Fibroblast of lung (primary cell): ENCODE measurements around the gene CYP2D6. TPM values are rescaled to one million over a fixed set of nuclear protein-coding genes. Genes with fewer than 3 reads are reported as not detected.
"Not testable (repeated sequence)": the region's sequence is repeated elsewhere in the genome, so short reads cannot be mapped to it uniquely, and the experiment has no call there.

Experiments
- DNase-seq, 2 donors: peaks; one replicate each; pipeline versions ENCODE4 v3.0.0 to v3.0.0-alpha.2; 2010; ENCODE audit warnings: low read depth in 2 of 2
- H2AFZ ChIP-seq: 2 replicates; pipeline ENCODE4 v1.5.1; 2012; ENCODE audit warnings: low read length, control low read depth, inconsistent platforms
- H3K27ac ChIP-seq: 2 replicates; pipeline ENCODE4 v1.5.1; 2011; ENCODE audit warnings: low read length, control low read depth; ENCODE audit not compliant: insufficient read depth
- H3K27me3 ChIP-seq: 2 replicates; pipeline ENCODE4 v1.5.1; 2011; ENCODE audit warnings: mild to moderate bottlenecking, low read length; ENCODE audit not compliant: control insufficient read depth, insufficient read depth
- H3K36me3 ChIP-seq: 2 replicates; pipeline ENCODE4 v1.5.1; 2011; ENCODE audit warnings: low read length; ENCODE audit not compliant: control insufficient read depth, insufficient read depth
- H3K4me1 ChIP-seq: 2 replicates; pipeline ENCODE4 v1.5.1; 2011; ENCODE audit warnings: low read length; ENCODE audit not compliant: control insufficient read depth, insufficient read depth; ENCODE audit errors: extremely low read depth
- H3K4me2 ChIP-seq: 2 replicates; pipeline ENCODE4 v1.5.1; 2011; ENCODE audit warnings: low read length, control low read depth; ENCODE audit not compliant: insufficient read depth; ENCODE audit errors: extremely low read depth
- H3K4me3 ChIP-seq, 4 experiments: fragments of 200-600 bp in 1 of 4; sonication (generic) in 1 of 4; replicated peaks in 1 of 4; 2 replicates each; pipeline ENCODE4 v1.5.1; 2011 to 2016; ENCODE audit warnings: low read length in 4 of 4, low read depth in 3 of 4, mild to moderate bottlenecking in 3 of 4, control low read depth in 2 of 4, inconsistent platforms in 1 of 4, mixed read lengths in 1 of 4; ENCODE audit not compliant: insufficient read depth in 1 of 4; ENCODE audit errors: control extremely low read depth in 1 of 4
- H3K79me2 ChIP-seq: 2 replicates; pipeline ENCODE4 v1.5.1; 2012; ENCODE audit warnings: mild to moderate bottlenecking, low read length, inconsistent platforms; ENCODE audit not compliant: control insufficient read depth, insufficient read depth
- H3K9ac ChIP-seq: 2 replicates; pipeline ENCODE4 v1.5.1; 2011; ENCODE audit warnings: mild to moderate bottlenecking, low read length, control low read depth; ENCODE audit not compliant: insufficient read depth
- H3K9me3 ChIP-seq: 2 replicates; pipeline ENCODE4 v1.5.1; 2012; ENCODE audit warnings: low read depth, low read length; ENCODE audit not compliant: control insufficient read depth, insufficient read depth
- H4K20me1 ChIP-seq: 2 replicates; pipeline ENCODE4 v1.5.1; 2011; ENCODE audit warnings: low read length; ENCODE audit not compliant: control insufficient read depth, insufficient read depth; ENCODE audit errors: extremely low read depth
- CTCF ChIP-seq, 2 donors: IDR thresholded peaks in 1 of 2; conservative IDR thresholded peaks in 1 of 2; 1 replicate in 1 of 2; 2 replicates in 1 of 2; pipeline ENCODE4 v1.5.1; 2011 to 2012; ENCODE audit warnings: low read length in 2 of 2, control low read depth in 1 of 2, inconsistent platforms in 1 of 2, low read depth in 1 of 2, mild to moderate bottlenecking in 1 of 2
- EZH2 ChIP-seq: IDR thresholded peaks from 2 replicates; pipeline ENCODE4 v1.5.1; 2012; ENCODE audit warnings: low read length, control low read depth, mild to moderate bottlenecking; ENCODE audit errors: missing control alignments
- polyA plus RNA-seq, 2 donors: library from polyadenylated mRNA; depleted of rRNA in 1 of 2; stranded (reverse) in 1 of 2; unstranded in 1 of 2; fragments of >200 nt; gene quantifications; 2 replicates each; pipeline ENCODE4 v1.2.1, GENCODE V29; 2011 to 2012; ENCODE audit warnings: missing spikeins in 1 of 2
- total RNA-seq: library from RNA; depleted of rRNA; stranded (reverse); fragments of >200 nt; gene quantifications from 2 replicates; pipeline ENCODE4 v1.2.1, GENCODE V29; 2014

Gene CYP2D6
- total and polyA plus RNA-seq, 2 donors (not counting 1 experiment from before 2014, with no cell fraction given), result 0.09 to 0.33 TPM

- Histone ChIP-seq H3K9ac (no peak overlapping the region), H3K4me3 (no peak overlapping the region), H4K20me1 (no peaks in the 10 kb centered on the region), H3K4me1 (no peaks in the 10 kb centered on the region), H3K36me3 (no peaks in the 10 kb centered on the region), H3K4me2 (no peak overlapping the region), H3K27ac (no peak overlapping the region), H2AFZ (no peak overlapping the region), H3K9me3 (no peaks in the 10 kb centered on the region), H3K79me2 (no peaks in the 10 kb centered on the region), H3K27me3 (no peaks in the 10 kb centered on the region)
- TF ChIP-seq CTCF (conservative IDR thresholded peaks at IDR 0.05 in 1 of 2, IDR thresholded peaks at IDR 0.05 in 1 of 2; ENCODE audit: low read depth in 1 of 2, low read length in 2 of 2) (no peak), EZH2 (no peak)
- no peak for DNase-seq
Observed at GRCh38 chr22:42152661-42153270, 22.2 kb upstream of the CYP2D6 start.

- no peak for DNase-seq
- Histone ChIP-seq H4K20me1 (no peaks in the 10 kb centered on the region), H3K9ac (no peak overlapping the region), H3K4me1 (no peaks in the 10 kb centered on the region), H3K27ac (no peak overlapping the region), H3K27me3 (no peaks in the 10 kb centered on the region), H2AFZ (no peak overlapping the region), H3K4me2 (no peak overlapping the region), H3K9me3 (no peaks in the 10 kb centered on the region), H3K4me3 (no peak overlapping the region), H3K36me3 (no peaks in the 10 kb centered on the region), H3K79me2 (no peaks in the 10 kb centered on the region)
- TF ChIP-seq EZH2, result no peak
- no peak for TF ChIP-seq CTCF (conservative IDR thresholded peaks at IDR 0.05 in 1 of 2, IDR thresholded peaks at IDR 0.05 in 1 of 2; ENCODE audit: low read depth in 1 of 2, low read length in 2 of 2)
Observed at GRCh38 chr22:42151924-42152635, 21.5 kb upstream of the CYP2D6 start.

- DNase-seq, result no peak
- Histone ChIP-seq H3K9me3 (no peaks in the 10 kb centered on the region), H3K4me3 (no peak overlapping the region), H3K27ac (no peak overlapping the region), H3K79me2 (no peaks in the 10 kb centered on the region), H3K4me1 (no peaks in the 10 kb centered on the region), H3K27me3 (no peaks in the 10 kb centered on the region), H2AFZ (no peak overlapping the region), H3K36me3 (no peaks in the 10 kb centered on the region), H3K9ac (no peak overlapping the region), H3K4me2 (no peak overlapping the region), H4K20me1 (no peaks in the 10 kb centered on the region)
- no peak for TF ChIP-seq EZH2
- TF ChIP-seq CTCF (conservative IDR thresholded peaks at IDR 0.05 in 1 of 2, IDR thresholded peaks at IDR 0.05 in 1 of 2; ENCODE audit: low read depth in 1 of 2, low read length in 2 of 2), result no peak
Observed at GRCh38 chr22:42150727-42151590, 20.3 kb upstream of the CYP2D6 start.

- not testable (repeated sequence) for H3K27ac ChIP-seq, H3K4me3 ChIP-seq, H2AFZ ChIP-seq, H3K36me3 ChIP-seq, H3K4me1 ChIP-seq, H3K9me3 ChIP-seq, H3K4me2 ChIP-seq, H3K9ac ChIP-seq, H4K20me1 ChIP-seq, H3K27me3 ChIP-seq, H3K79me2 ChIP-seq, DNase-seq
Observed at GRCh38 chr22:42149798-42150197, 19.2 kb upstream of the CYP2D6 start.
